SKM-1 (cell line): ENCODE results near the gene SUGP1.
A peak's percentile ranks its signal among the peaks of the same experiment; 100 is the strongest.

Experiments used
- DNase-seq: peaks from one replicate; lab custom pipeline; 2025; ENCODE audit not compliant: unreplicated experiment; lab: John Stamatoyannopoulos, UW

Gene SUGP1

DNA sequence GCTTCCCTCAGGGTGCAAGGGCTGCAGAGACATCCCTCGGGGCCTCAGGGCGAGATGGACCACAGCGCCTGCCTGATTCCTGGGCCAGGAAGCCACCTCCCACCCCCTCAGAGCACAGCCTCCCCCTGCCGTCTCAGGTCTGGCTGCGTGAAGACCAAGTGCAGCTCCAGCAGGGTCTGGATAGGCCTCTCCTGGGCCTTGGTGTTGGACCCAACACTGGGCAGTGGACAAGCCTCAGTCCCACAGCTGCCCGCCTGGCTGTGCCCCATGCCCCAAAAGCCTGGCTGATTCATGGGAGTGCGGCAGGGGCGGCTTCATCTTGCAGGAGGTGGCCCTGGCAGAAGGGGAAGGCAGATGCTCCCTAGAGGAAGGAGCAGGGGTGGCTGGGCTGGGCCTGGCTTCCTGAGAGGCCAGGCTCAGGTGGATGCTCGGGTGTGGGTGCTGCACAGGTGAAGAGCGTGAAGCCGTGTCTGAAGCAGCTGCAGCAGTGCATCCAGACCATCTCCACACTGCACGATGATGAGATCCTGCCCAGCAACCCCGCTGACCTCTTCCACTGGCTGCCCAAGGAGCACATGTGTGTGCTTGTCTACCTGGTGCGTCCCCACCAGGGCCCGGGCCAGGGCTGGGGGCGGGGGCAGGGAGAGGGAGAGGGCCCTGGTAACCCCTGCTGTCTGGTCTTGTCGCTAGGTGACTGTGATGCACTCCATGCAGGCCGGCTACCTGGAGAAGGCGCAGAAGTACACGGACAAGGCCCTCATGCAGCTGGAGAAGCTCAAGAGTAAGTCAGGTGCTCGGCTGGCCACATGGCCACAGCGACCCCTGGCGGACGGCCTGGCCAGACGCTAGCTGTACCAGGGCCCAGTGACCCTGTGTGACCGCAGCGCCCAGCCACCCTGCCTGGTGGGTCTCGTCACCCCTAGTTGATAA, 22.0 kb upstream of the SUGP1 start:
- DNase-seq = peak; percentile 21

DNA sequence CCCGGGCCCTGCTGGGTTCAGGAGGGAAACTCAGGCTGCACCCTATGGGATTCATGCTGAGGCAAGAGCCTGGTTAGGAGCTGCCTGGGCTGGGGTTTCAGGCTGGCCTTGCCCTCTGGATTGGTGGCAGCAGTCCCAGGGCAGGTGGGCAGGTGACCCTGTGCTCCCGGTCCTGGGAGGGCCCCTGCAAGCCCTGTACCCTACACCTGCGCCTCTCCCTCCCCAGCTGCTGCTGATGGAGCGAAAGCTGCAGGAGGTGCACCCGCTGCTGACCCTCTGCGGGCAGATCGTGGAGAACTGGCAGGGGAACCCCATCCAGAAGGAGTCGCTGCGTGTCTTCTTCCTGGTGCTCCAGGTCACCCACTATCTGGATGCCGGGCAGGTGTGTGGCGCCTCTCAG, 20.7 kb upstream of the SUGP1 start:
- DNase-seq = no peak

DNA sequence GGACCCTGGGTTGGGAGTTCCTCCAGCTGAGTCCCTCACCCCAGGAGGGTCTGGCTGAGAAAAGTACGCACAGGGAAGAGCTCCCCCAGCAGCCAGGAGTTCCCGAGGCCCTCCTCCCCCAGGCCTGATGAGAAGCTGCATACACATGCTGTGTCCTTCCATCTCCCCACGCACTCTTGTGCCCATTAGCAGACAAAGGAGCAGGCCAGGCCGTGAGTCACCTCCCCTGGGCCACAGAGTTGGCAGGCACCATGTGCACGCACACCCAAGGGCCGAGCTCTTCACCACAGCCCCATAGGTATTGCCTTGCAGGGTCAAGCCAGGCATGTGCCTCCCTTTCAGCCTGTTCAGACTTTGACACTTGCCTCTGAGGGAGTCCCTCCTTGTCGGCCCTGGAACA, 17.8 kb upstream of the SUGP1 start:
- DNase-seq = no peak

DNA sequence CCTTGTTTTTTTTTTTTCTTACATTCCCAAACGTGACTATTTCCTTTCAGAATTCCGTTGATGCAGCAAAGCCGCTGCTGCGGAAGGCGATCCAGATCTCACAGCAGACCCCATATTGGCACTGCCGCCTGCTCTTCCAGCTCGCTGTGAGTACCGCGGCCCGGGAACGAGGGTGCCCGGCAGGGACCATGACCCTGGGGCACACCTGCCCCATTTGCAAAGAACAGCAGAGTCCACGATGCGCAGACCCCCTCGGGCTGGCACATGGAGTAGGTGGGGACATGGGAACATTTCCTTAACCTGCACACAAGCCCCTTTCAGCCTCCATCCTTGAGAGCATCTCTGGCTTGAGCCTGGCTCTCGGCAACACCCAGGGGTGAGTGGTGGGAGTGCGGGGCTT, 16.8 kb upstream of the SUGP1 start:
- DNase-seq = no peak

DNA sequence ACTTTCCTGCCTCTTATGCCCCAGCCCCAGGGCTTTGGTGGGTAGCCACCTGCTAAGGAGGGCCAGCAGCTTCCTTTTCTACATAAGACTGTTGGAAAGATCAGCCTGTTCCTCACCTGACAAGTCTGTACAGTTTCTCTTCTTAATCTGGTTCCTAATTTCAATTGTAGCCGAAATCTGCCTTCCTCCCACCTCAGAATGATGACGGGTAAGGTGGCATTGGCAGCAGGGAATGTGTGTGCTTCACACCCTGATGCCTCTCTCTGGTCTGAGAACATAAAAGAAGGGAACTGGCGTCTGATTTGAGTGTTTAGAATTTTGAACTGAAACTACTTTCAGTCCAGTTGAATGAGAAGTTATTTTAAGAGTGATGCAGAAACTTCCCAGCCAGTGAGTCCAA, 16.3 kb upstream of the SUGP1 start:
- no peak for DNase-seq

DNA sequence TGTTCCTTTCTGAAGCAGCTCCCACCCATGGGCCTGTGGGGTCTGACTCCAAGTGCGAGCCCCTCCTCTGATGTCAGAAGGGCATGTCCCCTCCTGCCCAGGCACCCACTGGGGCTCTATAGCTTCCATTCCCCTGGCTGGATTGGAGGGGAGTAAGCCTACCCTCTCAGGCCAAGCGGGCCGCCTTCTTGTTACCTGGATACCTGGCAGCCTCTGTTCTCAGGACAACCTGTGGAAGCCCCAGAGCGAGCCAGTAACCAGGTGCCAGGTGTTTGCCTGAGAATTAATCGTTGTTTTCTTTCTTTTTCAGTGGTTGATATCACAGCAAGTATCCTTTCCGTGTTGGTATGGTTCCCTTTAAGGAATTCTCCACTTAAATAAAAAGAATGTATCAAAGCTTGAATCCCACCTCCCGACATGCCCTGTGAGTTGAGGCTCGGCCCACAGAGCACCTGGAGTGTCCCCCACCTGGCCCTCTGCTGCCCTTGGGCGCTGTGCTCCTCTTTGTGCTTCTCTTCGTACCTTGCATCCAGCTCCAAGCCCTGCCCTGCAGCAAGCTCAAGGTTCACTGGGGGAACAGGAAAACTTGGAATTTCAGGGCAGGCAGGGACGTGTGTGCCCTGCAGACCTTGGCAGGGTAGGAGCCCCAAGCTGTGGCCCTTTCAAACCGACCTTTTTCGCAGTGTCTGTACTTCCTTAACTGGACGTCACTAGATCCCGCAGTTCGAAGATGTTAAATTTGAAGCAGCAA, 15.3 kb upstream of the SUGP1 start:
- DNase-seq = no peak

DNA sequence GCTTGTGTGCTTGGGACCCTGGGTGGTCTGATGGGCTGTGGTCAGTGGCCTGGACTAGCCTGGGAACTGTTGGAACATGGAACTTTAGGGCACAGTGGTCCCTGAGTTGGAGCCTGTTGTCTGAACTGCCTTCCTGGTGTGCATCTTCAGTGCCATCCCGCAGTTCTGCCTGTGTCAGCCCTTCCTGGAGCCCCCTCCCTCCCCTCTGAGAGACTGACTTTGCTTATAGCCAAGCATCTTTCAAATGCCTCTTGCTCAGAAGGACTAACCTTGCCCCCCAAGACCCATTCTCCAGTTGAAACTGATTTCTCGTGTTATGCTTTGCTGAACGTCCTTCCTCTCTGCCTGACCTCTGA, 14.7 kb upstream of the SUGP1 start:
- no peak for DNase-seq

DNA sequence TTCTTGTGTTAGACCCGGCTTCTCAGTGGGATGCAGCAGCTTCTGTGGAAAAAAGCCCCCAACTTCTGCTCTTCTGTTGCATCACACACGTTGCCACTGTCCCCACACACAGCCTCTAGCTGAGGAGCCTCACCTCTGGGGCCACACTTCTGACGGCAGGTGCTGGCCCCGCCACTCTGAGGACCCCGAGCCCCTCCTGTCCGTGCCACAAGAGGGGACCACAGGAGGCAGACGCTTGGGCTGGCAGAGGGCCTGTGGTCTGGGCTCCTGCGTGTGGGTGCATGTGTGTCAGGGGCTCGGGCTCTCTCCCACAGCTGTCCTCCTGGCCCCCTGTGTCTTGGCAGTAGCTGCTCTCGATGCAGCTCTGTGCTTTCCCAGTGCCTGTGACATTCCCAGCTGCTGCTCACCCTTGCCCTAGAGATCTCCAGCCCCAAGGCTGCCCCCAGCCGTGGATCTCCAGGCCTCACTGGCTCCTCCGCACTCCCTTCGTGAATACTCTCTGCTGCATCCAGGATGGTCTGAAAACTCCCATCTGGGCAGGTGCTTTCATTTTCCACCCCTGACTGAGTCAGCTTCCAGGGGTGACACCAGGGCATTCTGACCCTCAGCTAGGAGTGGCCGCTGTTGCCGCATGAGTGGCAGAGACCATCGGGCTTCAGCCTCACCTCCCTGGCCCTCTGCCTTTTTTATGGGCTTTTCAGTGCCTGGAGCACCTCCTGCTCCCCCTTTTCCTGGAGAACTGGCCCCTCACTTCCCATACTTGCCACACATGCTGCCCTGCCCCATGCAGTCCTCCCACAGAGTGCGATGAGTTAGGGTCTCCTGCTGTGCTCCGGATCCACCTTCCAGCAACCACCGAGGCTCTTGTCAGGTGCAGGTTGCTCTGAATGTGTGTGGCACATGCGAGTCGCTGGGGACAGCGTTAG, 14.0 kb upstream of the SUGP1 start:
- no peak for DNase-seq

DNA sequence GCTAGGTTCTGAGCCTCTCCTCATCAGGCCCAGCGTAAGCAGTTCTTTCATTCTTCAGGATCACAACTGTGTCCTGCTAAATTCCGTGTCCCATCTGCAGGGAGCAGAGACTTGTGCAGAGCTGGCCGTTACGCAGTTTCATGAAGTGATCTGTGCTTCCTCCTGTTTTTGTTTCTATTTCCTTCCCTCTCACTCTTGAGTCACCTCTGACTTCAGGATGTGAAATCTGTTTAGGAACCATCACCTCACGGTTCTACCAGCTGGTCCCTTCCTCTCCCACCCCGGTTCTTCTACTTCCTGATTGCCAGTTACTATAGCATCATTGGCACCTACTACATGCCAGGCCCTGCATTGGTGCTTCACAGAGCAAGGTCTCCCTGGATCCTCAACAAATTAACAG, 8.8 kb upstream of the SUGP1 start:
- no peak for DNase-seq

DNA sequence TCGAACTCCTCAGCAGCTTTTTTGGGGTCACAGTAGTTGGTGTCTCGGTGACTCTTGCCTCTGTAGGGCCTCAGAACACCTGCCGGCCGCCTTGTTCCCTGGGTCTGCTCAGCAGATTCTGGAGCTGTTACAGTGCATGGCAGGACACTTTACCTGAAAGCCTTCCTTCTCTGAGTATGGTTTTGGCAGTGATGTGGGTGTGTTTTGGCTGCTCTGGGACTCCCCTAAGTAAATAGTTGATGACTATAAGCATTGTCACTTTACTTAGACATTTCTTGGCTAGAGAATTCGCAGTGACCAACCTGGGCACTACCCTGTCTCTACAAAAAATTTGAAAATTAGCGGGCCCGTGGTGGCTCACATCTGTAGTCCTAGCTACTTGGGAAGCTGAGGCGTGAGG, 7.4 kb upstream of the SUGP1 start:
- DNase-seq = no peak

DNA sequence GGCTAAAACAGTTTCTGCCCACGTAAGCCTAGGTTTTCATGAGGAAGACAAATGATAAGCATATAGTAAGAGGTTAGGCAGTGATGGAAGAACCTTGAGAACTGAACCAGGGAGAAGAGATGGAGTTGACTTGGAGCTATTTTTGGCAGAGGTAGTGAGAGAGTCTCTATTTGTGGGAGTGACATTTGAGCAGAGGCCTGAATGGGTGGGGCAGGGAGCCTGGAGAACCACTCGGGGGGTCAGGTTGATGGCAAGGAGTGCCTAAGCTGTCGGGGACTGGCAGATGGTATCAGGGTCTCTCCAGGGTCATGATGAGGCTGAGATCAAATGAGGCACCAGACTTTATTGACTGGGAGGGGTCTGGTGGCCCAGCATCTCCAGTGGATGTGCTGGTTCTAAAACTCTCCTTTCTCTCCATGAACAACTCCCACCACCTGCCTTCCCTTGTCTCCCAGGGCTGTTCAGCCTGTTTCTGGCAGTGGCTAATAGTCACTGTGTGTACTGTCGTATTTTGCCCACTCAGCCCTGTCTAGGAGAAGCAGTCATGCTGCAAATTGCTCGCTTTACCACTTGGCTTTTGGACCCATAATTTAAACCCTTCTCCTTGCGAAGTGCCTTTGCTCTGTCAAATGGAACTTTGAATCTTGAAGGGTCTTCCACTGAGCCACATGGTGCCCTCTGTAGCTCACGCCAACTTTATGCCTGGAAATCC, 3.9 kb upstream of the SUGP1 start:
- DNase-seq = no peak

DNA sequence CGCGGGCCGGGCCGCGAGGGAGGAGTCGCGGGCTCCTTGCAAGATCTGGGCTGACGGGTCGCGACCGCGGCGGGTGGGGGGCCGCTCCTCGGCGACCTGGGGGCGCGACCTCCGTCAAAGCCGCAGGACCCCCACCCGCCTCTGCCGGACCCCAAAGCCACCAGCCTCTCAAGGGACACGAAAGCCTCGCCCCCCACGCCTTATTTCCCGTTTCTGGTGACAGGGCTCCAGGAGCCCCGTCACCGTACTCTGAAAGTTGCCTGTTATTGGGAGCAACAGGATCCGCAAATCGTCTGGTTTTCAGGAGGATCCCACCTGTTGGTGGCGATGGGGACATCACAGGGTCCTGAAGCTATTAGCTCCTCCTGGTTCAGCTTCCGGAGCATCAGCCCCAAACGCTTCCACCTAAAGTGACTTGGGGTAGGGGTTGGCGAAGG, 850 bp upstream of the SUGP1 start:
- no peak for DNase-seq

DNA sequence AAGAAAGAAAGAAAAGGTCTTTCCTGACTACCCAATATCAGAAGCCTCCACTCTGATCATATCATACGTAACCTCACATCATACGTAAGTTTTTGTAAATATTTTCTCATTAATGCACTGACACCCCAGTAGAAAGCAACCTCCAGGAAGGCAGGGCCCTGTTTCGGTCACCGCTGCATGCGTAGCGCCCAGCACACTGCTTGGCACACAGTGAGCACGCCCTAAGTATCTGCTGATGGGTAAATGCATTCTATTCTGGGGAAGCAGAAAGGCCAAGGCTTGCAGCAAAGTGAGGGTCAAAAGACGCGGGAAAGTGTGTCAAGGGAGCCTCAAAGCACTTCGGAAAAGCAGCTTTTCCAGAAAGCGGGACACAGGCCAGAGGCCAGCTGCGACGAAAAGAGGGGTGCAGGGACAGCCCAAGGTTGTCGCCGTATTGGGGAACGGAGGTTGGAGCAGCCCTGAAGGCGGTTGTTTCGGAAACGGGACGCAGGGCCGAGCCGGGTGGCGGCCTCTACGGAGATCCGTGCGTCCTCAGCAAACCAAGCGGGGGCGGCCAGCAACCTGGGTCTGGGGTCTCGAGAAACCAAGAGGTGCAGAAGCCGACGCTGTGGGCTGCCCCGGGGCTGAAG, 463 bp downstream of the SUGP1 start:
- DNase-seq = no peak

DNA sequence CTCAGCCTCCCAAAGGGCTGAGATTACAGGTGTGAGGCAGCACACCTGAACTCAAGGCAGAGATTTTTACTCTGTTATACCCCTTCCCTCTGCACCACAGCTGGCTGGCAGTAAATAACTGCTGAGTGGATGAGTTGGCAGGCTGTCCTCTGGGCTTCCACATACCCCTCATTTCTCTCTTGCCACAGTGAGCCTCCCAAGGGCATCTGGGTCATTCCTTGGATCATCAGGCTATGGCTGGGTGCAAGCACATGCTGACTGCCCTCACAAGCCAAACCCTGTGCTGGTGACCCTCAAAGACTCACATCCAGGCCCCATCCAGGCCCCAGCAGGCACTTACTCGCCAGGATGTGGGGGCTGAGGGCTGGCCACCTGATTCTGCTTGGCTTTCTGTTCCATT, 4.2 kb downstream of the SUGP1 start:
- DNase-seq = no peak

DNA sequence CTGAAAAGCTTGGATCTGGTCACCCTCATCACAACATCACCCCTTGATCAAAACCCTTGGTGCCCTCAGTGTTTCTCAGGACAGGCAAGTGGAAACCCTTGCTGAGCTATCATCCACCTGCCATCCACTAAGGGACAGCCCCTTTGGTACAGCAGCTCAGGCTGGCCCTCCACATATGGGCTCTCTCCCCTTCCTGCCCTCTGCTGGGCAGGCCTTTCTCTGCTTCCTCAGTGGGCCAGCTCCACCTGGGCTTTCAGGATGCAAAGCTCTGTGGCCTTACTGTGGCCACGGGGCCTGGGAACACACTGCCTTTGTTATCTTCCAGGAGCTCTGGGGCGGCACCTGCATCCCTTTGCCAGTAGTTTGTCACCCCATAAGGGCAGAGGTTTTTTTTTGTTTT, 4.9 kb downstream of the SUGP1 start:
- no peak for DNase-seq

DNA sequence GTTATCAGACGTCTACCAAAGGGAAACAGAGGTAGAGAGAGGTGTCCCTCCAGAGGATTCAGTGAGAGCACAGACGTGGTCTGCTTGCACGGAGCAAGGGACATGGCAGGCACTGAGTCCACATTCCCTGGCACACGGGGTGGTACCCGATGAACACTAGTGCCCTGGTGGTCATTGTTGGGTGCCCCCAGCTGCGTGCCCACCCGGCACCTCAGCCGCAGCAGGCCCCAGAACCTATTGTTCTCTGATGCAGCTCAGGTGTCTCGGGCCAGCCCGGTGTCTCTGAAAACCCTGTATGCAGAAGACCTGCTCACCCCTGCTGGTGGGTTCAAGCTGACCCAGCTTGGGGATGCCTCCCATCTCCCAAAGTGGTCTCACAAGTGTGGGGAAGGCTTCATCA, 11.9 kb downstream of the SUGP1 start:
- no peak for DNase-seq

DNA sequence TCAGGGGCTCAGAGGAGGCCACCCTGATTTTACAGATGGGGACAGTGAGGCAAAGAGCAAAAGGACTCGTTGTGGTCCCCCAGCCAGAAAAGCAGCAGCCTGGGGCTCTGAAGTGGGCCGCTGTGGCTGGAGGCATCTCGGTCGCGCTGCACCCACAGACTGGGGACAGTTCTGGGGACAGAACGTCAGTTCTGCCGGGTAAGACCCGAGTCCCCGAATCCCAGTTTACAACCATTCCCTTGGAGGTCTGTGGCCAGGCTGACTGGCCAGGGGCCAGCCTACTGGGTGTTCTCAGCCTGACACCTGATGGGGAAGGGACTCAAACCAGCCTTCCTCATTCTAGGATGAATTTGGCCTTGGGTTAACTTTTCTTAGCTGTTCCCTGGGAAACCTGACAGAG, 14.1 kb downstream of the SUGP1 start:
- no peak for DNase-seq

DNA sequence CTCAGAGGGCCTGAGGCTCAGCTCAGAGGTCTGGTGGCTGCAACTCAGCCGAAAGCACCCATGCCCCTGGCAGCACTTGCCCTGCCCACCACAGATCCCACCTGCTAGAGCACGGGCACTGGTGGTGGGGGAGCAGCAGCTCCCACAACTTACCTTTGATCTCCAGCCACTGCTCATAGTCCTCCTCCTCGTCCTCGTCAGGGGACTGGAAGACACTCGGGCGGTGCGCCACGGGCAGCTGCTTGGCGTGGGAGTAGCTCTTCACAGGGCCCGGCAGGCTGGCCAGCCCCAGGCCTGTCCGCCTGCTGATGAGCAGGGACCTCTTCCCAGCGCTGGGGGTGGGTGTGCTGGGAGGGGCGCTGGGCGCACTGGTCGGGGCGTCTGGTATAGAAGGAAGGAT, 14.6 kb downstream of the SUGP1 start:
- DNase-seq = no peak

DNA sequence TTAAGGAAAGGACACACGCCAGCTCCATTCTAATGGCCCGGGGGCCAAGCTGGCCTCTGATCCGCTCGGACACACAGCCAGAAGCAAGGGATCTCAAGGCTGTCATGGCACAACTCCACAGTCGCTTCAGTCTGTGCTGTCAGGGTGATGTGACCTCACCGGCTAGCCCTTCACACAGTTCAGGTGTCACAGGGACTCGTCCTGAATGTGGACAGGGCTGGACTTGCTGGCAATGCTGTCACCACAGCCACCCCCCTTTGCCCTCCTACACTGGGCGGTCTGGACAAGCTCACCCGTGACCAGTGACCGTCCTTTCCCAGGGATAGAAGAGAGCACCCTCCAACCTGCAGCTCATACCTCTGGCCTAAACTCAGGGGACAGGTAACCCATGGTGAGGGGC, 15.2 kb downstream of the SUGP1 start:
- no peak for DNase-seq
